Neural cell (in vitro differentiated cells): Measurements from ENCODE around the gene PHB1. TPM values are rescaled to one million over a fixed set of nuclear protein-coding genes. Genes with fewer than 3 reads are reported as not detected.

Experiments used
- H2AFZ ChIP-seq: fragments of 200-600, 300-800 bp; sonication (generic), shearing (Covaris generic); 2 replicates; pipeline ENCODE4 v1.6.0; 2014; ENCODE audit warnings: low read depth, mild to moderate bottlenecking, antibody characterized with exemption, low read length, moderate library complexity
- H3F3A ChIP-seq: fragments of 200-600 bp; shearing (Covaris generic); 2 replicates; pipeline ENCODE4 v1.6.1; 2016; ENCODE audit warnings: mild to moderate bottlenecking, moderate library complexity, mixed read lengths, antibody characterized with exemption, low read length; ENCODE audit not compliant: insufficient read depth, poor library complexity, severe bottlenecking
- H3K27ac ChIP-seq: fragments of 200-600, 300-800 bp; sonication (generic), shearing (Covaris generic); 2 replicates; pipeline ENCODE4 v1.5.1; 2014; ENCODE audit warnings: mild to moderate bottlenecking, low read length, moderate library complexity
- H3K27me3 ChIP-seq: fragments of 300-800, 200-600 bp; sonication (generic), shearing (Covaris generic); 2 replicates; pipeline ENCODE4 v1.6.0; 2014; ENCODE audit warnings: mild to moderate bottlenecking, low read depth, low read length, moderate library complexity; ENCODE audit not compliant: insufficient read depth
- H3K36me3 ChIP-seq: fragments of 300-800, 200-600 bp; sonication (generic), shearing (Covaris generic); 2 replicates; pipeline ENCODE4 v1.5.1; 2014; ENCODE audit warnings: mild to moderate bottlenecking, antibody characterized with exemption, low read length, moderate library complexity; ENCODE audit not compliant: insufficient read depth
- H3K4me2 ChIP-seq: fragments of 300-800, 200-600 bp; sonication (generic), shearing (Covaris generic); 2 replicates; pipeline ENCODE4 v1.6.0; 2014; ENCODE audit warnings: mild to moderate bottlenecking, low read length
- H3K4me3 ChIP-seq: fragments of 300-800, 200-600 bp; sonication (generic), shearing (Covaris generic); 2 replicates; pipeline ENCODE4 v1.5.1; 2014; ENCODE audit warnings: mild to moderate bottlenecking, low read length, moderate library complexity
- H3K79me2 ChIP-seq: fragments of 200-600 bp; shearing (Covaris generic); replicated peaks from 2 replicates; pipeline ENCODE4 v1.6.0; 2014; ENCODE audit warnings: mild to moderate bottlenecking, low read length, moderate library complexity; ENCODE audit not compliant: insufficient read depth
- H3K9ac ChIP-seq: fragments of 300-800, 200-600 bp; sonication (generic), shearing (Covaris generic); 2 replicates; pipeline ENCODE4 v1.6.1; 2016; ENCODE audit warnings: mild to moderate bottlenecking, low read length, mixed read lengths
- H3K9me2 ChIP-seq: fragments of 200-600 bp; shearing (Covaris generic); 2 replicates; pipeline ENCODE4 v1.6.1; 2016; ENCODE audit warnings: mild to moderate bottlenecking, low read length, mixed read lengths; ENCODE audit not compliant: insufficient read depth
- H3K9me3 ChIP-seq: fragments of 200-600, 300-800 bp; sonication (generic), shearing (Covaris generic); 2 replicates; pipeline ENCODE4 v1.6.1; 2016; ENCODE audit warnings: mild to moderate bottlenecking, mixed run types, low read length, moderate library complexity, mixed read lengths
- H4K20me1 ChIP-seq: fragments of 200-600 bp; shearing (Covaris generic); 2 replicates; pipeline ENCODE4 v1.6.1; 2016; ENCODE audit warnings: mild to moderate bottlenecking, mixed run types; ENCODE audit not compliant: insufficient read depth
- CTCF ChIP-seq: fragments of 450-650 bp; IDR thresholded peaks from 2 replicates; pipeline ENCODE4 v1.5.1; 2014; ENCODE audit warnings: antibody characterized with exemption, mild to moderate bottlenecking, moderate library complexity; ENCODE audit not compliant: poor library complexity, severe bottlenecking
- EP300 ChIP-seq: fragments of 450-650 bp; conservative IDR thresholded peaks from 2 replicates; pipeline ENCODE4 v1.6.1; 2014; ENCODE audit warnings: antibody characterized with exemption, mild to moderate bottlenecking, moderate library complexity; ENCODE audit not compliant: poor library complexity, severe bottlenecking
- EZH2 ChIP-seq: fragments of 200-600, 300-800 bp; shearing (Covaris generic), sonication (generic); IDR thresholded peaks from 2 replicates; pipeline ENCODE4 v1.6.1; 2014; ENCODE audit warnings: antibody characterized with exemption, low read length, borderline replicate concordance, mild to moderate bottlenecking; ENCODE audit not compliant: insufficient read depth, poor library complexity, severe bottlenecking
- MXI1 ChIP-seq: fragments of 450-650 bp; conservative IDR thresholded peaks from 2 replicates; pipeline ENCODE4 v1.6.1; 2014; ENCODE audit warnings: antibody characterized with exemption, mild to moderate bottlenecking; ENCODE audit not compliant: poor library complexity, severe bottlenecking
- POLR2AphosphoS5 ChIP-seq: IDR thresholded peaks from 2 replicates; pipeline ENCODE4 v1.6.1; 2012
- RAD21 ChIP-seq: fragments of 450-650 bp; conservative IDR thresholded peaks from 2 replicates; pipeline ENCODE4 v1.6.1; 2014; ENCODE audit warnings: antibody characterized with exemption, mild to moderate bottlenecking, moderate library complexity
- REST ChIP-seq: IDR thresholded peaks from 2 replicates; pipeline ENCODE4 v1.6.1; 2012; ENCODE audit warnings: borderline replicate concordance
- SMC3 ChIP-seq: fragments of 450-650 bp; conservative IDR thresholded peaks from 2 replicates; pipeline ENCODE4 v1.6.1; 2014; ENCODE audit warnings: antibody characterized with exemption, mild to moderate bottlenecking, moderate library complexity; ENCODE audit not compliant: poor library complexity
- TAF1 ChIP-seq: IDR thresholded peaks from 2 replicates; pipeline ENCODE4 v1.6.1; 2012; ENCODE audit warnings: low read depth
- polyA plus RNA-seq: library from polyadenylated mRNA; depleted of rRNA; stranded (reverse); fragments of >200 nt; gene quantifications from 2 replicates; pipeline ENCODE4 v1.2.3, GENCODE V29; 2014

The PHB1 gene
- polyA plus RNA-seq, 1 donor from 2014 or later, result 99.0 TPM

GRCh38 chr17:49375544-49375943 lies 39.1 kb downstream of the PHB1 start:
- Histone ChIP-seq H3K4me3 (no peak overlapping the region), H4K20me1 (no peaks in the 10 kb centered on the region), H3K9me3 (no peaks in the 10 kb centered on the region), H3K9ac (no peak overlapping the region), H3K27ac (no peak overlapping the region), H3K9me2 (no peaks in the 10 kb centered on the region), H3K27me3 (no peaks in the 10 kb centered on the region), H3K79me2 (no peaks in the 10 kb centered on the region), H3K36me3 (no peaks in the 10 kb centered on the region), H3K4me2 (no peak overlapping the region), H3F3A (no peaks in the 10 kb centered on the region), H2AFZ (no peak overlapping the region)
- TF ChIP-seq POLR2AphosphoS5 (no peak), CTCF (no peak), RAD21 (no peak), TAF1 (no peak), REST (no peak), EZH2 (no peak), SMC3 (no peak), MXI1 (no peak), EP300 (no peak)

- H3K27ac ChIP-seq, result no peak overlapping the region
- H3K27me3 ChIP-seq, result no peaks in the 10 kb centered on the region
- no peaks in the 10 kb centered on the region for H3K9me2 ChIP-seq
- H3K4me3 ChIP-seq, result no peak overlapping the region
- no peak overlapping the region for H2AFZ ChIP-seq
- TF ChIP-seq REST (no peak), EZH2 (no peak), CTCF (no peak), TAF1 (no peak), EP300 (no peak), POLR2AphosphoS5 (no peak), SMC3 (no peak), MXI1 (no peak), RAD21 (no peak)
- no peaks in the 10 kb centered on the region for H3F3A ChIP-seq
- no peak overlapping the region for H3K9ac ChIP-seq
- no peaks in the 10 kb centered on the region for H3K9me3 ChIP-seq
- H3K36me3 ChIP-seq, result no peaks in the 10 kb centered on the region
- H3K4me2 ChIP-seq, result no peak overlapping the region
- H4K20me1 ChIP-seq, result no peaks in the 10 kb centered on the region
- H3K79me2 ChIP-seq, result no peaks in the 10 kb centered on the region
These were observed 41.6 kb downstream of the PHB1 start for GRCh38 chr17:49373115-49373514.
